Dedifferentiated amniotic fluid mesenchymal stem cell (primary cell): ENCODE data around the gene ECI2.

ENCODE experiments used
- DNase-seq: peaks from one replicate; pipeline ENCODE4 v3.0.0-alpha.2; 2016; ENCODE audit errors: extremely low spot score

ECI2 gene, protein sequence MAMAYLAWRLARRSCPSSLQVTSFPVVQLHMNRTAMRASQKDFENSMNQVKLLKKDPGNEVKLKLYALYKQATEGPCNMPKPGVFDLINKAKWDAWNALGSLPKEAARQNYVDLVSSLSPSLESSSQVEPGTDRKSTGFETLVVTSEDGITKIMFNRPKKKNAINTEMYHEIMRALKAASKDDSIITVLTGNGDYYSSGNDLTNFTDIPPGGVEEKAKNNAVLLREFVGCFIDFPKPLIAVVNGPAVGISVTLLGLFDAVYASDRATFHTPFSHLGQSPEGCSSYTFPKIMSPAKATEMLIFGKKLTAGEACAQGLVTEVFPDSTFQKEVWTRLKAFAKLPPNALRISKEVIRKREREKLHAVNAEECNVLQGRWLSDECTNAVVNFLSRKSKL

DNA sequence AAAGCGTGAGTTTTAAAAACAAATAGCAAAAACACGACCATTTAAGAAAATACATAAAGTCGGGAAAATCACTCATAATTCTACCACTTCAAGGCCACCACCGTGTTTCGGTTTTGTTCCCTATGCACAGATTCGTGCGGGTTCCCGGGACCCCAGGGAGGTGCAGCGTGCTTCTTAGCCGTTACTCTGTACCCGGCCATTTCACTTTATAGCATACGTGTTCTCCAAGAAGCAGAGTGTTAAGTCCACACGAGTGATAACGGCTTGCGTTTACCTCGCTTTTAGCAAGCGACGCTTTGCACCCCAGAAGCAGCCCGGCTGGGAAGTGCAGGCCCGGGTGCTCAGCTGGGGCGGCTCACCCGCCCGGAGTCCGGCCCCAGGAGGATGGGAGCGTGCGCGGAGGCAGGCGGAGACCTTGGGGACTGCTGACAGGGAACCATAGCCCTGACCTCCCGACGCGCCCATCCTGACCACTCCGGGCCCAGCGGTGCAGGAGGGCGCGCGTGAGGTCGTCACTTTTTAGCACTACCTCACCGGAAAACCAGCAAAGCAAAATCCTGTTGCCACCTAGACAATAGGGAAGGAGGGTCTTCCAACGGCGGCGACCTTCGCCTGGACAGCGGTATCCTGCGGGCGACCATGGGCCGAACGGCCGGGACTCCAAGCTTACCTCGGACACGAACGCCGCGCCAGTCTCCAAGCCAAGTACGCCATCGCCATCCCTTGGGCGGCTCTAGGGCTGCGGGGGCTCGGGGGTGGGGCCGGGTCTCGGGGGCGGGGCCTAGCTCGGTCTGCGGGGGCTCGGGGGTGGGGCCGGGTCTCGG, at the start of gene ECI2:
Gene ECI2 (minus strand): TSS at position 735 of the 824 bp plus-strand sequence. CDS start 15 bp downstream, at position 720.
- DNase-seq = peak; percentile 29

- no peak for DNase-seq
These were observed 45.4 kb upstream of the ECI2 start for GRCh38 chr6:4180652-4181255.

DNA sequence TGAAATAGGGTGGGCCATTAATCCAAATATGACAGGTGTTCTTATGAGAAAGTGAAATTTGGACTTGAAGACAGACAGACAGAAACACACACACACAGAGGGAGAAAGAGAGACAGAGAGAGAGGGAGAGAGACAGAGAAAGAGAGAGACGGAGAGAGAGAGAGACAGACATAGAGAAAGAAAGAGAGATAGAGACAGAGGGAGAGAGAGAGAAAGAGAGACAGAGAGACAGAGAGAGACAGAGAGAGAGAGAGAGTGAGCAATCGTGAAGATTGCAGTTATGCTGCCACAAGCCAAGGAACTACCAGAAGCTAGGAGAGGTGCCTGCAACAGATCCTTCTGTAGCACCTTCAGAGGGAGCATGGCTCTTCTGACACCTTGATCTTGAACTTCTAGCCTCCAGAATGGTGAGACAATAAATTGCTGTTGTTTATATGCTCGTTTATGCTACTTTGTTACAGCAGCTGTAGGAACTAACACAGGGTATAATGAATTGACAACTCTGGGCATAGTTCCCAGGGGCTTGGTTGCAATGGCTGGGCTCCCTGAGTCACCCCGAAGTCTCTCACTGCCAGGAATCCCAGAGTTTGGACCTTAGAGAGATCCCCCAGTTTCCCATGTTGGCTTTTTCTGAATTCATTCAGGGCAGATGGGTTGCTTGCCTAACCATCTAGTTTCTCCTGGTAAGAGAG, 44.7 kb upstream of the ECI2 start:
- DNase-seq = no peak

- no peak for DNase-seq
These were observed 43.5 kb upstream of the ECI2 start for GRCh38 chr6:4178737-4179333.

DNA sequence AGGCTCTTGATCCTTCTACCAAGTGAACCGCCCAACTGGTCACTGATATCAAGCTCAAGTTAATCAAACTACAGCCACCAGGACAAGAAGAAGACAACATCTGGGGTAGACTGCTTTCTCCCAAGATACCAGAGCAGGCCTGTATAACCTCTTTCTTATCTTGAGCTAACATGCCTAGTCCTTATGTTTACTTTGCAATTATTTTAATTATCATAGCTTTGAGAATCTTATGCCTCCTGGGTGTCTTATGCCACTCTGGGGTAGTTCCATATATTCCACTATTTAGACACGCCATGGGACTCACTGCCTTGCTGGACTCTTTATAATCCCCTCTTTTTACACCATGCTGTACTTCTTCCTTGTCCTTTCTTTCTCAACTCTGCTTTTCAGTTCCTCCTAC, 41.5 kb upstream of the ECI2 start:
- no peak for DNase-seq

DNA sequence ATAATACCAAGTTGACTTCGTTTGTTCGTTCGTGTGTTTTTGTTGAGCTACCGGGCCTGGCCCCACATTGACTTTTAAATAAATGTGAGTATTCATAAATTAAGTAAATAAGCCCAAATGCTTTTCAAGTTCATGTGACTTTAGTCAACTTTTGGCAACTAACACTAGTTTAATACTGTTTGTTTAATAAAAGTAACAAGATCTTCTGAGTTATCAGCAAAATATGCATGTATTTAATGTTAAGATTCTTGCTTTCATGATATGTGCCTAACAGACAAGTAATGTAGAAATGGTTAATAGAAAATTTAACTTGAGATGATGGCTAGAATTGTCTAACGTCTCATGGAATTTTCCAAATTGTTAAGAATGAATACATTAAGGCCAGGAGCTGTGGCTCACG, 38.7 kb upstream of the ECI2 start:
- DNase-seq = no peak

DNA sequence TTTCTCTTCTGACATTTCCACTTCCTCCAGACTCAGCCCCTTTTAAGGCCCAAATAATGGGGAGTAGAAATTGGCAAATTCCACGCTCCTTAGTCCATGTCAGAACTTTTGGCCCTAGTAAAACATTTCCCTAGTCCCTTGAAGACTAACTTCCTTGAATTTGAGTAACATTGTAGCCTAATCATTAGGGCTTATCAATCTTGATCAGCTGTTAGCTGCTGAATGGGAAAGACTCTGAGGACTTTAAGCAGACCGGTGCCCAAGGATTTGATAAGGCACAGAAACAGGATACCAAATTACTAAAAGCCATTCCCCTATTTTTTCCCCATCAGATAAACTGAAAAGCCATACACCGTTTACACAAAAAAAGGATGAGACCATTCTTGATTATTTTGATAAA, 37.0 kb upstream of the ECI2 start:
- no peak for DNase-seq

DNA sequence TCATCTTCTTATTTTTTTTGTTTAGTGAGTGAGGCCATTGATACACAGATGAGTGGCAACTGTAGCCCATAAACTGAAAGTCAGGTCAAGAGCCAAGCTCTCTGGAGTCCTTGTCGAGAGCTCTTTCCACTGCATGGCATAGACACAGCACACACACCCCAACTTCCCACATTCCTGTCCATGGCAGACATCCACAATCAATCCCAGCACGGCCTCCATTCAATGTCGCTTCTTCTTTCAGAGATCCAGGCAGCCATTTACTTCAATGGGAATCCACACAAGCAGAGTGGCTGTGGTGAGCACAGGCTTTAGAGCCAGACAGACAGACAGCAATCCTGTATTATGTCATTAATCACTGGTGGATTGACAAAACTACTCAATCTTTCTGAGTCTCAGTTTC, 34.9 kb upstream of the ECI2 start:
- no peak for DNase-seq

DNA sequence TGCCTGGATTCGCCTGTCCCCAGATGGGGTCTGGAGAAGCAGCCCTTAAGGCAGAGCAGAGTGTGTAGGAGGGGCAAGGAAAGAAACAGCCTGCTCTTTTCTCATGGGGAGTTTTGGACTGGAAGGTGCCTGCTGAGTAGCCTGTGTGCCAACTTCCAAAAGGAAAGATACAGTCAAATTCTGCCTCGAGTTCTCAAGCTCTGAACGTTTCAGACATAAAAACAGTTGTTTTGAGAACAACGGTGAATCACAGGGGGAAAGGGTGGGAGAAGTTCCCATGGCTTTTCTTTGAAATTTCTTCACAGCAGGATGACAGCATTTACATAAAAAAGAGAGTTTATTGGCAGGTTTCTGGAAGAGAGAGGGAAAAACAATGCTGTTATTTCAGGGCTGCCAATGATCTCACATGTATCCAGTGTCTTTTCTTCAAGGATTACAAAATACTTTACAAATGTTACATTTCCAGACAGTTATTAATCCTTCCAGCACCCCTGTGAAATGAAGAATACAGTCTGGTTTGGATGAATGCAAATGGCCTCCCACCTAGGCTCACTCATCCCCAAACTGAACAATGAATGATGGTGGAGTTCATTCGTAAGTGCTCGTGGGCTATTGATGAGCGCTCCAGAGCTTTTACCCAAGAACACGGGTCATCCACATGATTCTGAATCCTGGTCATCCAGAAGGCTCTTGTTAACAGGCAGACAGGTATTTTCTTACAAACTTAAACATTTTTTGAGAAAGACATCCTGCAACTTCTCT, 33.8 kb upstream of the ECI2 start:
- DNase-seq = no peak

DNA sequence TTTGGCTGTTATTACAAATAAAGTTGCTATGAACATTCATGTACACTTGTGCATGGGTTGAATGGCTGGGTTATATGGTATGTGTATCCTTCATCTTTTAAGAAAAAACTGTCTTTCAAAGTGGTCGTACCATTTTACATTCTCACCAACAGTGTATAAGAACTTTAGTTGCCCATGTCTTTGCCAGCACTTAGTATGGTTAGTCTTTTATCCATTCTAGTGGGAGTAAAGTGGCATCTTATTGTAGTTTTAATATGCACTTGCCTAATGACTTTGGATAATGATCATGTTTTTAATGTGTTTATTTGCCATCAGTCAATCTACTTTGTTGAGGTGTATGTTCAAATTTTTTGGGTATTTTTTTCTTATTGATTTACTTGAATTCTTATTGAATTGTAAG, 32.5 kb upstream of the ECI2 start:
- DNase-seq = no peak

DNA sequence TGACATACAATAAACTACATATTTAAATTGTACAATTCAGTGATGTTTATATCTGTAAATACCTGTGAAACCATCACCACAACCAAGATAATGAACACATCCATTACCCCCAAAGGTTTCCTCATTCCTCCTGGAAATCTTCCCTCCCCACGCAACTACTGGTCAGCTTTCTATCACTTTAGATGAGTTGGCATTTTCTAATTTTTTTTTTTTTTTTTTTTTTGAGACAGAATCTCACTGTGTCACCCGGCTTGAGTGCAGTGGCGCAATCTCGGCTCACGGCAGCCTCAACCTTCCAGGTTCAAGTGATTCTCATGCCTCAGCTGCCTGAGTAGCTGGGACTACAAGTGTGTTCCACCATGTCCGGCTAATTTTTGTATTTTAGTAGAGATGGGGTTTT, 31.7 kb upstream of the ECI2 start:
- no peak for DNase-seq

DNA sequence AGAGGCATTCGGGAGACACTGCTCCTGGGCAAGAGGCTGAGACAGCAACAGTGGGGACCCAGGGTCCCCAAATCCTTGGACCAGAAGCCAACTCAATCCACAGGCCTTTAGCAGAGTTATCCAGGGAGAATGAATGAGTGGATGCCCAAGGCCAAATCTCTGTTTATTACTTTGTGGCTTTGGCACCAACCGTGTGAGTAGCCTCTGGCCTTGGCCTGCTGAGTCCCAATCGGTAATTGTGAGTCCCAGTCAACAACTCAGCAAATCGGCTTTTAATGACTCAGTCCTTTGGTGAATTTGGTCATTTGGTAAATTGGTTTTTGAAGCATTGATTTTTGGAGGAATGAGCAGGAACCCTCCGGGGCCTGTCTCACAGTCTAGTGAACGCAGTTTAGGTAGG, 29.1 kb upstream of the ECI2 start:
- DNase-seq = no peak

DNA sequence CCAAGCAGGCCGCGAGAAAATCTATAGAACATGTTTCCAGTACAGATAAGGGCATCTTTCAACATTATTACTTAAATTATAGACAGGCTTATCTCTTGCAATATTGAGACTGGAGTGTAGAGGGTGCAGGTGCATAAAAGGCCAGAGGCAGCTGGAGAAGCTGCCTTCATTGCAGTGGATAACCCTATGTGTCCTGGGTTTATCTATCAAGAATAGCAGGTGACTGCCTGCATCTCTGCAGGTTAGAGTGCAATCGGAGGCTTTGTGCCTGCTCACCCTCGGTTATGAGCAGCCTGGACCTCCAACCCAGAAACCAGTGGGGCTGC, 28.7 kb upstream of the ECI2 start:
- DNase-seq = no peak

DNA sequence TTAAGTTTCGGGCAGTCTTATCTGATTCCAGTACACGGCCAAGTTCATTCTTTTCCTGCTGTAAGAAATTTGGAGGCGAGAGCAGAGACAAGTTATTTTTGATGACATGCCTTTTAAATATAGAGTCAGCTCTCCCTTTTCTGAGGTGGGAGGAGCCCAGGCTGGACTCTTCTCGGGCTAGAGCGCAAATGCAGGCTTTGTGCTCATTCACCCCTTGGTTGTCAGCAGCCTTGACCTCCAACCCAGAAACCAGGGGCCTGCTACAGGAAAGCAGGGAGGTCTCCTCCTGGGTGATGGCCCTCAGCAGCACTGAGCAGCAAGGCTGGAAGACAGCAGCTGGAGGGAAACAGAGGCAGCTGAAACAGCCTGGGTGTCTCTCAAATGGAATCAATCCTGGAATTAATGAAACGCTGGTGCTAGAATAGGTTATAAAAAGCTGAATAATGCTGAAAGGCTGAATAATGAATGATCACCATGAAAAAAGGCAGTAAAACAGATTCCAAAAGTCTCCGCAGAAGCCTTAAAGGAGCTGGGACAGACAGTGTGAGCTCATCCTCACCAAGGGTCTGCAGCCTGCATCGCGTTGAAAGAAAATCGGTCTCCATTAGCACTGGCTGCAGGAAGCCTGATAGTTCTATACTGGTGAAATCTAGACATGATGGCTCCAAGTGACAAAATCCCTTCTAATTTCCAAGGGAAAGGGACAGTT, 28.2 kb upstream of the ECI2 start:
- no peak for DNase-seq

DNA sequence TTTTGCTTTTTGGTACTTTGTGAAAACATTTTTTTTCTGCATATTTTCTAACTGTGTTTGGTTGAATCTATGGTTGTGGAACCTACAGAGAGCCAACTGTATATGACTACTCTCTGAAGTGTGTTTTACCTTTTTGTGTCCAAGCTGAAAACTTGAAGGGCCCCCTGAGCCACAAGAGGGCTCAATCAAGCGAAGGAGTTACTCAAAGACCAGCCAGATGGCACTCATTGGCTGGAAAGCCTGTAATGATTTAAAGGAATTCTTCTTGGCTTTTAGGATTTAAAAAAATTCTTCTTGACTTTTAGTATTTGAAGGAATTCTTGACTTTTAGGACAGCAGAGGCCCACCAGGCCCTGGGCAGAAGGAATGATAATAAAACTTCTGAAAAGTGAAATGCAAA, 27.0 kb upstream of the ECI2 start:
- no peak for DNase-seq

DNA sequence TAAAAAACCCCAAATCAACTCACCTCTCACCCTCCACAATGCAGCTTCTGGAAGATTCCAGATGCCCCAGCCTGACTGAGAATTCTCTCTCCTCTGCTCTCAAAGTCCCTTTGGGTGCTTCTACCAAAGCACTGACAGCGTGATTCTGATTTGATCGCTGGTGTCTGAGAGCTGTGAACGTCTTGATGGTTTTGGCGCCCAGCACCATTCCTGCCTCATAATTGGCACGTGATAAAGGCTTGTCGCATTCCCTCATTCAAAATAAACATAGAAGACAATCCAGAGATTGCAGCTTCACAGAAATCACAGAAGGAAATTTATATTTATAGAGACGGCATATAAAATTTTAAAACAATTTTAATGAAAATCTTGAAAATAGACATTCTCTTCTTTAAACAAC, 24.1 kb upstream of the ECI2 start:
- DNase-seq = no peak

- no peak for DNase-seq
These were observed 22.1 kb upstream of the ECI2 start for GRCh38 chr6:4157506-4157905.

DNA sequence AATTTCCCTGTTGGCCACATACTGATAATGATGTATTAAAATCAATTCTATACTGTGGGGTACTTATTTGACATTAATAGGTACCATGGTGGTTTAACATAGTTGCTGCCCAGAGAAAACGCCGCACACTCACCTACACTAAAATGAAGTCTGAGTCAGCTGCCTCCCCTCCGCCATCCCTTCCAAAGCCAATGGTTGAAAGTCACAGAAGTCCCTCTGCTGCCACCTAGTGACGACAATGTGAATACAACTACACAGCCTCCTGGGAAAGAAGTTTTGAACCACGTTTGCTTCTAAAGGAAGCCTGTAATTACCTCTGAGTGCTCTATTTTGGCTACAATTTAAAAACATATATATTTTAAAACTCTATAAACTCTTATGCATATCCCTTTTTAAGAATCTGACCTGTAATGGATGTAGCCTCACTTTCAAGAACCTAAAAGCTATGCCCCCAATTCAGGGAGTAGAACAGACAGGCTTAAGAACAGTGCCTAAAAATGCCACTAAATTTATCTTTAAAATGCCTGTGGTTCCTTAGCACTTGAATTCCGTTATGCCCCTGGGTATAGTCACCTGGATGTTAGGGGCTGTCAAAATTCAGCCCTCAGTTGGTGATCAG, 20.6 kb upstream of the ECI2 start:
- peak; percentile 81 for DNase-seq

DNA sequence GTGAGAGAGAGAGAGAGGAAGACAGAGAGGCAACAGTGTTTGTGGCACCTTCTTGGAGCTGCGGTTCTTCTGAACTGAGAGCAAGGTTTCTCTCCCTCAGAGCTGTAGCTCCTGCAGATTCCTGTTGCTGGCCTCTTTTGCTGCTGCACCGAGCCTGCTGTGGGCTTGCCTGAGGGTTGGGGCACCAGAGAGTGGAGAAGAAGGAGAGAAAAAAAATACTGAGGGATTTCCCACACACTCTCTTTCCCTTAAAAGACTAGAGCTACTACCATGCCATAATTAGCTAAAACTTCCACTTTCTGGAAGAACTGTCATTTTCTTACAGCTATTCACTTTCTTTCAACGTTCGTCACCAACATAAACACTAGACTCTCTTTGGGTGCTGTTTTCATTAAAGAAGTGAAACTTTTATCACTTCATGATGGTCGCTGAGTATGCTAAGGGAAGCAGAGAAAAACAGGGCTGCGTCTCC, 18.2 kb upstream of the ECI2 start:
- DNase-seq = no peak

- no peak for DNase-seq
These were observed 9.7 kb upstream of the ECI2 start for GRCh38 chr6:4145083-4145482.
